ENCODE data around the gene FIGNL2.

The FIGNL2 gene, protein sequence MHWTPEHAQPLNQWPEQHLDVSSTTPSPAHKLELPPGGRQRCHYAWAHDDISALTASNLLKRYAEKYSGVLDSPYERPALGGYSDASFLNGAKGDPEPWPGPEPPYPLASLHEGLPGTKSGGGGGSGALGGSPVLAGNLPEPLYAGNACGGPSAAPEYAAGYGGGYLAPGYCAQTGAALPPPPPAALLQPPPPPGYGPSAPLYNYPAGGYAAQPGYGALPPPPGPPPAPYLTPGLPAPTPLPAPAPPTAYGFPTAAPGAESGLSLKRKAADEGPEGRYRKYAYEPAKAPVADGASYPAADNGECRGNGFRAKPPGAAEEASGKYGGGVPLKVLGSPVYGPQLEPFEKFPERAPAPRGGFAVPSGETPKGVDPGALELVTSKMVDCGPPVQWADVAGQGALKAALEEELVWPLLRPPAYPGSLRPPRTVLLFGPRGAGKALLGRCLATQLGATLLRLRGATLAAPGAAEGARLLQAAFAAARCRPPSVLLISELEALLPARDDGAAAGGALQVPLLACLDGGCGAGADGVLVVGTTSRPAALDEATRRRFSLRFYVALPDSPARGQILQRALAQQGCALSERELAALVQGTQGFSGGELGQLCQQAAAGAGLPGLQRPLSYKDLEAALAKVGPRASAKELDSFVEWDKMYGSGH

DNA sequence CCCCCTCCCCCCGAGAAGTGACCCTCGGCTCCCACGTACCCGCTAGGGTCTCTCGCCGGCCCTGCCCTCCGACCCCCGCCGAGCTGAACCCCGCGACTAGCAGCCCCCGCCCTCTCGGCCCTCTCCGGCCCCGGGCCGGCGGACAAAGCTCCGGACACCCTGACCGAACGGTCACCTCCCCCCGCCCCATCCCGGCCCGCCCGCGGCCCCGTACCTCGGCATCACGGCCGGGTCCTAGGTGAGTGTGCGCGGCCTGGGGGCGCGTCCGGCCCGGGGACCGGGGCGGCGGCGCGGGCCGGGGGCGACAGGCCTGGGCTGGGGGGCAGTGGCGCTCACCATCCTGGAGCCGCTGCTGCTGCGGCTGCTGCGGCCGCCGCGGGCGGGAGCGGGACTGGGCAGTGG, at the start of gene FIGNL2:
TSS of gene FIGNL2 (minus strand) at position 393 of the 402 bp plus-strand sequence. CDS start 26,305 bp downstream, outside the sequence.
- peak within 1 kb of the TSS; percentile 66 for H3K9ac ChIP-seq (ENCODE audit: low read depth, low read length)
- H3K4me1 ChIP-seq (ENCODE audit: insufficient read depth, low read length), result peaks cover 21% of the 10 kb centered on the region
- H3K9me3 ChIP-seq (ENCODE audit: control insufficient read depth, insufficient read depth, low read length), result no peaks in the 10 kb centered on the region

DNA sequence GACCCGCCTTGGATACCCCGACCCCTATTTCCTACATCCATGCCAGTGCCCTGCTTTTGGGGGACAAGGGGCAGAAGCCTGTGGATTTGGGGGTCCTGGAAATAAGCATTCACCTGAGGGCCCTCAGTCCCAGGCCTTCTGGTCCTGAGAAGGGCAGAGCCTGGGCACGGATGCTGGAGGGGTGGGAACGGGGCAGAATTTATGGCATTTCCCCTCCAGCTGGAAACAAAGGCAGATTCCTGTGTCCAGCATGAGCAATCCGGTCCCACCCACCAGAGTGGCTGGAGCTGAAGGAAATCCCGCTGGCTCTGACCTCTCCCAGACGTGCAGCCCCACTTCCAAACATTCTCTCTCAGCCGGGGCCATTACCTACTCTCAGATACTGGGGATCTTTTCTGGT, 48.7 kb upstream of the FIGNL2 start:
- Histone ChIP-seq H3K4me1 (ENCODE audit: insufficient read depth, low read length) (peaks cover 2% of the 10 kb centered on the region; the same call in 1 of the 2 replicates), H3K9ac (ENCODE audit: low read depth, low read length) (no peak overlapping the region), H3K36me3 (ENCODE audit: insufficient read depth, low read length) (no peaks in the 10 kb centered on the region), H3K9me3 (ENCODE audit: control insufficient read depth, insufficient read depth, low read length) (no peaks in the 10 kb centered on the region)

More for the DNA sequence above, at the start of gene FIGNL2:
- no peaks in the 10 kb centered on the region for H3K36me3 ChIP-seq (ENCODE audit: insufficient read depth, low read length)

DNA sequence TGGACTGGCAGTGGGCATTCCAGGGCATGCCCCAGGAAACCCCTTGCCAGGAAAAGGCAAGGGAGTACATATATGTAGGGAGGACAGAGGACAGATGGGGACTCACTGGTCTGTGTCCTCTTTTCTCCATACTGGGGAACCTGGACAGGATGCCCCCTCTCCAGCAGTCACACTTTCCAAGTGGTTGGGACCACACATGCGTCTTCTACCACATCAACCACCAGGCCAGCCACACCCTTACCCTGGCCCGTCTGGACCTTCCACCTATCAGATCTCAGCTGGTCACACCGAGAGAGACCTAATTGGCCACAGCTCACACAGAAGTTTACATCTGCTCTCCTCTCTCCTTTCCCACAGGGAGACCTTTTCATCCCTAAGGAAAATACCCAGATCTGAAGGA, 47.7 kb upstream of the FIGNL2 start:
- Histone ChIP-seq H3K36me3 (ENCODE audit: insufficient read depth, low read length) (no peaks in the 10 kb centered on the region), H3K4me1 (ENCODE audit: insufficient read depth, low read length) (peaks cover 2% of the 10 kb centered on the region; the same call in 1 of the 2 replicates), H3K9ac (ENCODE audit: low read depth, low read length) (no peak overlapping the region), H3K9me3 (ENCODE audit: control insufficient read depth, insufficient read depth, low read length) (no peaks in the 10 kb centered on the region)

DNA sequence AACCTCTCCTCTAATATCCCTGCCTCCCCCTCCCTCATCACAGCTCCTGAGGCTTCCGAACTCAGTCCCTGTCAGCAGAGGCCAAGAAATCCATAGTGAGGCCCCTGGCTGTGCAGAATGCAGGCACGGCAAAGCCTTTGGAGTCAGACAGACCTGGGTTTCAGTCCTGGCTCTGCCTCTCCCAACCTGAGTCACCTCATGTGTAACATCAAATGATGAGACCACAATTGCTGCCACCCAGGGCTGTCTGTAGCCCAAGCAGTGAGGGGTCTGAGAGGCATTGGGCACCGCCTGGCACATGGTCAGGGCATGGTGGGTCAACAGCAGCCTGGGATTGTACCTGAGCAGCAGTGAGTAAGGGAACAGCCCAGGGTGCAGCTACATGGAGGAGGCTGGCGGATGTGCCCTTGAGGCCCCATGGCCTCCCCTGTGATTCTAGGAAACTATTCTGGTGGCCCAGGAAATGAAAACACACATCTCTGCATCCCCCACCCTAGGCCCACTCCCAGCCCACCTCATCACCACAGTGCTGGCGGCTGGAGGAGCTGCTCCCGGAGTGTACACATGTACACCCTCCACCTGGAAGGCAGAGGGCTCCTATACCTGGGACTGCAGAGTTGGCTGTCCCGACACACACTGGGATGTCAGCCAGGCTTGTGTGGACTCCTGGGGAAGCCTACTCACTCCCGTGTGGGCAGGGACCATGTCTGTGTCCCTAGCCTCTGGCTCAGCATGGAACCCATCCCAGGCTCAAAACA, 47.0 kb upstream of the FIGNL2 start:
- Histone ChIP-seq H3K9me3 (ENCODE audit: control insufficient read depth, insufficient read depth, low read length) (no peaks in the 10 kb centered on the region), H3K36me3 (ENCODE audit: insufficient read depth, low read length) (no peaks in the 10 kb centered on the region), H3K4me1 (ENCODE audit: insufficient read depth, low read length) (peaks cover 2% of the 10 kb centered on the region; the same call in 1 of the 2 replicates), H3K9ac (ENCODE audit: low read depth, low read length) (no peak overlapping the region)

DNA sequence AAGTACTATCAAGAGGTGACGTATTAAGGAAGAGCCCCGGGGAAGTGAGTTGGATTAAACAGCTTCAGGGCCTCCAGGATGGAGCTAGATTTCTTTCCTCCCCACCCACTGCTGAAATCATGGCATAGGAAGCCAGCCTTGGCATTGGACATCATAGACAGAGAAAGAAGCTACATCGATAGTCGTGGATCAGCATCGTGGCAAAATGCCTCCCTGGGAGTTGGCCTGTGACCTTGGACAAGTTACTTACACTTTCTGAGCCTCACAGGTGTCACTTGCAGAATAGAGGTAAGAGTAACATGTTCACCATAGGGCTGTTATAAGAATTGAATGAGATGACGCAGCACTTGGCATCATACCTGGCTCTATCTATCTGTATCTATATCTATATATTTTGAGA, 45.3 kb upstream of the FIGNL2 start:
- Histone ChIP-seq H3K4me1 (ENCODE audit: insufficient read depth, low read length) (peaks cover 2% of the 10 kb centered on the region; the same call in 1 of the 2 replicates), H3K9me3 (ENCODE audit: control insufficient read depth, insufficient read depth, low read length) (no peaks in the 10 kb centered on the region), H3K36me3 (ENCODE audit: insufficient read depth, low read length) (no peaks in the 10 kb centered on the region), H3K9ac (ENCODE audit: low read depth, low read length) (no peak overlapping the region)

GRCh38 chr12:51891843-51892242, 43.3 kb upstream of the FIGNL2 start:
- H3K4me1 ChIP-seq (ENCODE audit: insufficient read depth, low read length), result peaks cover 2% of the 10 kb centered on the region; the same call in 1 of the 2 replicates
- no peaks in the 10 kb centered on the region for H3K36me3 ChIP-seq (ENCODE audit: insufficient read depth, low read length)
- H3K9me3 ChIP-seq (ENCODE audit: control insufficient read depth, insufficient read depth, low read length), result no peaks in the 10 kb centered on the region

DNA sequence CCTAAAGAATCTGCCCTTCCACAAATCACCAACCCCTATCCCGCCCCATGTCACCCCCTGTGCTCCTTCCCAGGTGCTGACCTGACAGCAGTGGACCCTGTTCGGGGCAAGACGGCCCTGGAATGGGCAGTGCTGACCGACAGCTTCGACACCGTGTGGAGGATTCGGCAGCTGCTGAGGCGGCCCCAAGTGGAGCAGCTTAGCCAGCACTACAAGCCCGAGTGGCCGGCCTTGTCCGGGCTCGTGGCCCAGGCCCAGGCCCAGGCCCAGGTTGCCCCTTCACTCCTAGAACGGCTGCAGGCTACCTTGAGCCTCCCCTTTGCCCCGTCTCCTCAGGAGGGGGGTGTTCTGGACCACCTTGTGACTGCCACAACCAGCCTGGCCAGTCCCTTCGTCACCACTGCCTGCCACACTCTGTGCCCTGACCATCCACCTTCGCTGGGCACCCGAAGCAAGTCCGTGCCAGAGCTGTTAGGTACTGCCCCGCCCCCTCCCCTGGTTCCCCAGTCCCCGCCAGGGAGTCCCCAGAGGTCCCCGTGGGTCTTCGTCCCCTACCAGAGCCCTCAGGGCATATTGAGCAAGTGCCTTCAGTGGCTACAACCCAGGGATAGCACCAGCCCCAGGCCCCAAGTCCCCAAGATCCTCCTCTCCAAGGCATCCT, 42.1 kb upstream of the FIGNL2 start:
- peaks cover 2% of the 10 kb centered on the region; the same call in 1 of the 2 replicates for H3K4me1 ChIP-seq (ENCODE audit: insufficient read depth, low read length)
- H3K9ac ChIP-seq (ENCODE audit: low read depth, low read length), result no peak overlapping the region
- H3K9me3 ChIP-seq (ENCODE audit: control insufficient read depth, insufficient read depth, low read length), result no peaks in the 10 kb centered on the region
- no peaks in the 10 kb centered on the region for H3K36me3 ChIP-seq (ENCODE audit: insufficient read depth, low read length)

More at GRCh38 chr12:51891843-51892242, 43.3 kb upstream of the FIGNL2 start:
- H3K9ac ChIP-seq (ENCODE audit: low read depth, low read length), result no peak overlapping the region

GRCh38 chr12:51890133-51890464, 41.6 kb upstream of the FIGNL2 start:
- Histone ChIP-seq H3K9me3 (ENCODE audit: control insufficient read depth, insufficient read depth, low read length) (no peaks in the 10 kb centered on the region), H3K36me3 (ENCODE audit: insufficient read depth, low read length) (no peaks in the 10 kb centered on the region), H3K4me1 (ENCODE audit: insufficient read depth, low read length) (no peaks in the 10 kb centered on the region; the same call in 1 of the 2 replicates), H3K9ac (ENCODE audit: low read depth, low read length) (no peak overlapping the region)

GRCh38 chr12:51889216-51890132, 41.0 kb upstream of the FIGNL2 start:
- Histone ChIP-seq H3K9ac (ENCODE audit: low read depth, low read length) (no peak overlapping the region), H3K36me3 (ENCODE audit: insufficient read depth, low read length) (no peaks in the 10 kb centered on the region), H3K4me1 (ENCODE audit: insufficient read depth, low read length) (no peaks in the 10 kb centered on the region; the same call in 1 of the 2 replicates), H3K9me3 (ENCODE audit: control insufficient read depth, insufficient read depth, low read length) (no peaks in the 10 kb centered on the region)

DNA sequence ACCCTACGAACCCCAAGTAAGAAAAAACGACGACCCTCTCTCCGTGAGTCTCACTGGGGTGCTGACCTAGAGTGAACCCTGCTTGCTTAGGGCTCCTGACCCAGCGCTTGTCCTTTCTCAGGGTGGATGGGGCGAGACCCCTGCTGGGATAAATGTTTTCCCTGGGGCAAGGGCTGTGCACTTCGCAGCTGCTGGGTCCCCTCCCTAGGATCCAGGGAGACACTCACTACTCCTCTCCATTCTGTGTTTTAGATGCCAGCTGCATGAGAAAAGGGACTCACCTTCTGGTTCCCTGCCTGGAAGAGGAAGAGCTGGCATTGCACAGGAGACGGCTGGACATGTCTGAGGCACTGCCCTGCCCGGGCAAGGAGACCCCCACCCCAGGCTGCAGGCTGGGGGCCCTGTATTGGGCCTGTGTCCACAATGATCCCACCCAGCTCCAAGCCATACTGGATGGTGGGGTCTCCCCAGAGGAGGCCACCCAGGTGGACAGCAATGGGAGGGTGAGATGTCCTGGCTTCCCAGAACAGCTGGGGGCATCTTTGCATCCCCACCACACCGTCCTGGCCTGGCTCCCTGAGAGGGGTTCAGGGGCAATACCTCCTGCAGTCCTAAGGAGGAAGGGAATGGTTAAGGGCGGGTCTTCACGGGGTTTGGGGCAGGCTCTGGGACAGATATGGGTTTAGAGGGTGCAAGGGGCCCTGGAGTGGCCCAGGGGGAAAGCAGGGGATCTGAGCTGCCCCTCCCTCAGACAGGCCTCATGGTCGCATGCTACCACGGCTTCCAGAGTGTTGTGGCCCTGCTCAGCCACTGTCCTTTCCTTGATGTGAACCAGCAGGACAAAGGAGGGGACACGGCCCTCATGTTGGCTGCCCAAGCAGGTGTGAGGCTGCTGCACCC, 40.0 kb upstream of the FIGNL2 start:
- no peaks in the 10 kb centered on the region for H3K9me3 ChIP-seq (ENCODE audit: control insufficient read depth, insufficient read depth, low read length)
- H3K4me1 ChIP-seq (ENCODE audit: insufficient read depth, low read length), result no peaks in the 10 kb centered on the region; the same call in 1 of the 2 replicates
- no peaks in the 10 kb centered on the region for H3K36me3 ChIP-seq (ENCODE audit: insufficient read depth, low read length)
- peak overlapping the region; percentile 74; the same call in 1 of the 2 replicates for H3K9ac ChIP-seq (ENCODE audit: low read depth, low read length)

GRCh38 chr12:51887476-51888315, 39.2 kb upstream of the FIGNL2 start, which contains the start of gene ANKRD33:
ANKRD33 (plus strand) TSS chr12:51888103; CDS start chr12:51888187, 84 bp downstream.
- no peaks in the 10 kb centered on the region for H3K36me3 ChIP-seq (ENCODE audit: insufficient read depth, low read length)
- peak within 1 kb of the TSS; percentile 74 for H3K9ac ChIP-seq (ENCODE audit: low read depth, low read length)
- no peaks in the 10 kb centered on the region; the same call in 1 of the 2 replicates for H3K4me1 ChIP-seq (ENCODE audit: insufficient read depth, low read length)

More at GRCh38 chr12:51887476-51888315, 39.2 kb upstream of the FIGNL2 start, which contains the start of gene ANKRD33:
- H3K9me3 ChIP-seq (ENCODE audit: control insufficient read depth, insufficient read depth, low read length), result no peaks in the 10 kb centered on the region
